PC-3 (cell line): ENCODE measurements around the gene GCGR.

ENCODE experiments used
- EZH2 ChIP-seq: fragments of 300-600 bp; sonication (generic); IDR thresholded peaks from one replicate; pipeline ENCODE4 v1.6.1; 2017; ENCODE audit warnings: antibody characterized with exemption, mild to moderate bottlenecking, low read length; ENCODE audit not compliant: unreplicated experiment
- TF ChIP-seq, protein P1 (sequence below): fragments of 300-600 bp; sonication (generic); conservative IDR thresholded peaks from 2 replicates; pipeline ENCODE4 v1.5.1; 2017; ENCODE audit warnings: antibody characterized with exemption, low read depth, mild to moderate bottlenecking, low read length

DNA sequence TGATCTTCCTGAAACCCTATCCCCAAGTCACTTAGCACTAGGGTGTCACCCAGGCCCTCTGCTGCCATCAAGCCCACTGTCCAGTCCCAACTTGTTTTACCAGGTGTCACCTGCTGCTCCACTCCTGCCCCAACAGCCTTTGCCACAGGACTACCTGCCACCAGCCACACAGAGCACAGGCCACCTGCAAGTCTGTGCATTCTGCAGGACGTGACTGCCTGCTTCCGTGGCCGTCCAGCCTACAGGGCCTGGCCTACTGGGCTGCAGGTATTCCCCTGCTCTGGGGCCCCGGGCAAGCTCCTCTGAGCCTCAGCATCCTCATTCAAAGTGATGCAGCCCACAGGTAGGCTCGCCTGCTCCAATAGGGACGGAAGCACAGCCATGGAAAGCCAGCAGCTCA lies 25.9 kb downstream of the GCGR start:
- TF ChIP-seq, protein P1, sequence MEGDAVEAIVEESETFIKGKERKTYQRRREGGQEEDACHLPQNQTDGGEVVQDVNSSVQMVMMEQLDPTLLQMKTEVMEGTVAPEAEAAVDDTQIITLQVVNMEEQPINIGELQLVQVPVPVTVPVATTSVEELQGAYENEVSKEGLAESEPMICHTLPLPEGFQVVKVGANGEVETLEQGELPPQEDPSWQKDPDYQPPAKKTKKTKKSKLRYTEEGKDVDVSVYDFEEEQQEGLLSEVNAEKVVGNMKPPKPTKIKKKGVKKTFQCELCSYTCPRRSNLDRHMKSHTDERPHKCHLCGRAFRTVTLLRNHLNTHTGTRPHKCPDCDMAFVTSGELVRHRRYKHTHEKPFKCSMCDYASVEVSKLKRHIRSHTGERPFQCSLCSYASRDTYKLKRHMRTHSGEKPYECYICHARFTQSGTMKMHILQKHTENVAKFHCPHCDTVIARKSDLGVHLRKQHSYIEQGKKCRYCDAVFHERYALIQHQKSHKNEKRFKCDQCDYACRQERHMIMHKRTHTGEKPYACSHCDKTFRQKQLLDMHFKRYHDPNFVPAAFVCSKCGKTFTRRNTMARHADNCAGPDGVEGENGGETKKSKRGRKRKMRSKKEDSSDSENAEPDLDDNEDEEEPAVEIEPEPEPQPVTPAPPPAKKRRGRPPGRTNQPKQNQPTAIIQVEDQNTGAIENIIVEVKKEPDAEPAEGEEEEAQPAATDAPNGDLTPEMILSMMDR, result no peak
- no peak for TF ChIP-seq EZH2
